Erythroblast (primary cell): ENCODE results near the gene ATP2B3.

Source experiments
- GATA1 ChIP-seq: IDR thresholded peaks from 2 replicates; pipeline ENCODE4 v1.6.1; 2011; ENCODE audit warnings: low read depth, mild to moderate bottlenecking, control low read depth, low read length, moderate library complexity
- POLR2A ChIP-seq: IDR thresholded peaks from 2 replicates; pipeline ENCODE4 v1.6.1; 2011; ENCODE audit warnings: mild to moderate bottlenecking, low read length

DNA sequence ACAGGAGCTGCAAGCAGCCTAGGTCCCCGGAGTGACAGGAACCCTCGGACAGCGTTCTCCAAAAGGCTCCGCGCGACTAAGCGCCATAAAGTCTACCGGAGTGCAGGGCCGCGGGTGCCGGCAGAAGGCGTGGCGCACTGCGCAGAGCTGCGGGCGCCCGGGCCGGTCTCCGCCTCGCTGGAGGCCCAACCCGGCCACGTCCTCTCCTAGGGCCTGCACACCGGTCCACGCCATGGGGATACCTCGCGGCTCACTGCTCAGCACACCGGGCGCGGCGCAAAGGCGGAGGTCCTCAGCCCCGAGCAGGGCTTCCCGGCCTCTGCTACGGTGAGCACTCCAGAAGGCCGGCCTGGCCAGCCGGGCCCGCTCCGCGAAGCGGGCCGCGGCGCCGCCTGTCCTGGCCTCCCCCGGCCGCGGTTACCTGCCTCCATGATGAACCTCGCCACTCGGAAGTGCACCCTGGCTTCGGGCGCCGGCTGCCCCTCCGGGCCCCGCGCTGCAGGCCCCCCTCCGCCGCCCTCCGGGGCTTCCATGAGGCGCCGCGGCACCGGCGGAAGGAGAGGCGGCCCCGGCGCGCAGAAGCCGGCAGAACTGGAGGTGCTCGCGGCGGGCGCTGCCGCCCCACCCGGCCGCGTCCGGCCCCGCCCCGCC is 81.2 kb downstream of the ATP2B3 start, which contains the start of gene CCNQ:
- TF ChIP-seq POLR2A (peak; percentile 31), GATA1 (no peak)
